Measurements from ENCODE around the gene CELA1. TPM values are rescaled to one million over a fixed set of nuclear protein-coding genes. Genes with fewer than 3 reads are reported as not detected.
A peak's percentile ranks its signal among the peaks of the same experiment; 100 is the strongest.

CELA1 gene
- under 1 TPM in 2 of 3 donors, not detected in 1; 0.53 to 0.66 TPM for total RNA-seq
- not detected for total RNA-seq (2013)

DNA sequence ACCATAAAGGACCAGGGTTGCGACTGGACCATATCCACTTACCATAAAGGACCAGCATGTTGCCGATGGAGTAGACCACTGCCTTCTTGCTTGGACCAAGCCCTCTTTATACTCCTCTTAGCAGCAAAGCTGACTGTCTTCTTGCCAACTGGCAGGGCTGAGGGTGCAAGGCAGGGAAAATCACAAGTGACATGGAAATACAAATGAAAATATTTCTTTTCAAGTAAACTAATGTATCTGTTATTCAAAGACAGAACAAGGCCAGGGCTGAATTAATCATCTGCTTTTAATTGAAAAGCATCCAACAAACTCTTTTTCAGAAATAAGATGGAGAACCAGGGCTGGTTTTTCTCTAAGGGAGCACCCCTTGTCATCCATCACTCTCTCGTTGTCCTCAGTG, at the start of gene CELA1:
TSS of gene CELA1 (minus strand) at position 99 of the 400 bp plus-strand sequence. CDS start at position 58, 41 bp downstream.
- Mint-ChIP-seq H3K27me3 (ENCODE audit: low read depth in 2 of 2) (no peaks in the 10 kb centered on the region), H3K27ac (no peak within 1 kb of the TSS), H3K4me1 (peaks cover under 1% of the 10 kb centered on the region in 2 donors), H3K36me3 (no peaks in the 10 kb centered on the region), H3K4me3 (no peak within 1 kb of the TSS), H3K9me3 (no peaks in the 10 kb centered on the region)
- H3K27me3 ChIP-seq (ENCODE audit: control insufficient read depth, insufficient read depth, low read length): no peaks in the 10 kb centered on the region
- no peak within 1 kb of the TSS for H3K4me3 ChIP-seq (ENCODE audit: low read length)
- intact Hi-C loops (cut with micrococcal nuclease): no loop called here
- H3K4me1 ChIP-seq (ENCODE audit: control insufficient read depth, insufficient read depth, low read length): no peaks in the 10 kb centered on the region
- TF ChIP-seq, protein P1, sequence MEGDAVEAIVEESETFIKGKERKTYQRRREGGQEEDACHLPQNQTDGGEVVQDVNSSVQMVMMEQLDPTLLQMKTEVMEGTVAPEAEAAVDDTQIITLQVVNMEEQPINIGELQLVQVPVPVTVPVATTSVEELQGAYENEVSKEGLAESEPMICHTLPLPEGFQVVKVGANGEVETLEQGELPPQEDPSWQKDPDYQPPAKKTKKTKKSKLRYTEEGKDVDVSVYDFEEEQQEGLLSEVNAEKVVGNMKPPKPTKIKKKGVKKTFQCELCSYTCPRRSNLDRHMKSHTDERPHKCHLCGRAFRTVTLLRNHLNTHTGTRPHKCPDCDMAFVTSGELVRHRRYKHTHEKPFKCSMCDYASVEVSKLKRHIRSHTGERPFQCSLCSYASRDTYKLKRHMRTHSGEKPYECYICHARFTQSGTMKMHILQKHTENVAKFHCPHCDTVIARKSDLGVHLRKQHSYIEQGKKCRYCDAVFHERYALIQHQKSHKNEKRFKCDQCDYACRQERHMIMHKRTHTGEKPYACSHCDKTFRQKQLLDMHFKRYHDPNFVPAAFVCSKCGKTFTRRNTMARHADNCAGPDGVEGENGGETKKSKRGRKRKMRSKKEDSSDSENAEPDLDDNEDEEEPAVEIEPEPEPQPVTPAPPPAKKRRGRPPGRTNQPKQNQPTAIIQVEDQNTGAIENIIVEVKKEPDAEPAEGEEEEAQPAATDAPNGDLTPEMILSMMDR (IDR thresholded peaks at IDR 0.05): no peak
- H3K27ac ChIP-seq (ENCODE audit: low read length): no peak within 1 kb of the TSS
- ATAC-seq (no peak), DNase-seq (no peak)
- H3K36me3 ChIP-seq (ENCODE audit: control insufficient read depth, insufficient read depth, low read length): no peaks in the 10 kb centered on the region
- no peaks in the 10 kb centered on the region for H3K9me3 ChIP-seq (ENCODE audit: control insufficient read depth, insufficient read depth, low read length)
- WGBS (ENCODE audit: insufficient coverage): 100% methylated on average over 3 of the region's 3 CpGs

DNA sequence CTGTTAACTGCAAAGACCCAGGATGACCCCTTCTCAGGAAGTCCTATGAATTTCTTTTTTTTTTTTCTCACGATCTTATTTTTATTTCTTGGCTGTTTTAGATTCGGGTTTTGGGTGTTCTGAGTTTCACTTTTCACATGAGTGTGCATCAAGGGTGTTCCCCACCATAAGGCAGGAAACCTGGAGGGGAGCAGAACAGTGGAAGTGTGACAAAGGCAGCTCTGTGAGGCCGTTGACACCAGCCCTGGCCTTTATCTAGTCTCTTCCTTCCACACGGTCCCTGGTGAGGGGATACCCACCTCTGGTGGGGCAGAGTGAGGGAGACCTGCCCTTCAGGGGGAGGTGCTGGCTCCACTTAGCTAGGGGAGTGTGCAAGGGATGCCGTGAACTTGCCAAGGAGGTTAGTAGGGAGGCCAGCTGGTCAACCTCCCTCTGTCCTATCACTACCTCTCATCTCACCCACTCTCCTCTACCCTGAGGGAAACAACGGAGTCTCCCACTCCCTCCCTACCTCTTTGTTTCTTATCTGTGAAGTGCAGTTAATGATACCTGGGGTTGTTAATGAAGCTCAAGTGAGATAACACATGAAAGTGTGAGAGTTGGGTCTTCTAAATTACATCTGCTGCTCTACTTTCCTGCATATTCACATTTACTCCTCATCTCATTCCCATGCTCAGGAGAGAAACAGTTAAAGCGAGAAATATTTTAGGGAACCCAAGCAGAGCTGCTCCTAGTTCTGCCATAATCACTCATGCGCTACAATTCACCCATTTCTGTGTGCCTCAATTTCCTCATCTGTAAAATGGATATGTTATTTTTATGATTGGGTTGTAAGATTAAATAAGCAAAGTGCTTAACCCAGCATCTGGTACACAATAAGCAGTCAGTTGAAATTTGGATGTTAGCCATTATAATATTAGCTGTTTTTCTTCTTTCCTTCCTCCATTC, 49.1 kb upstream of the CELA1 start:
- WGBS (ENCODE audit: insufficient coverage): 22% methylated on average over 6 of the region's 8 CpGs
- H3K4me1 ChIP-seq (ENCODE audit: control insufficient read depth, insufficient read depth, low read length): peaks cover 49% of the 10 kb centered on the region
- peak overlapping the region; percentile 80 for H3K4me3 Mint-ChIP-seq
- peak overlapping the region; percentile 89 to 94 for H3K27ac Mint-ChIP-seq
- TF ChIP-seq, protein P1 (IDR thresholded peaks at IDR 0.05): no peak
- peak; percentile 28 to 63 for DNase-seq
- H3K27me3 Mint-ChIP-seq (ENCODE audit: low read depth in 2 of 2): no peaks in the 10 kb centered on the region
- peaks cover 51 to 53% of the 10 kb centered on the region in 2 donors for H3K4me1 Mint-ChIP-seq
- H3K4me3 ChIP-seq (ENCODE audit: low read length): no peak overlapping the region
- H3K36me3 Mint-ChIP-seq: no peaks in the 10 kb centered on the region
- no peaks in the 10 kb centered on the region for H3K9me3 ChIP-seq (ENCODE audit: control insufficient read depth, insufficient read depth, low read length)
- no peaks in the 10 kb centered on the region for H3K9me3 Mint-ChIP-seq
- peak overlapping the region; percentile 78 for H3K27ac ChIP-seq (ENCODE audit: low read length)
- H3K27me3 ChIP-seq (ENCODE audit: control insufficient read depth, insufficient read depth, low read length): no peaks in the 10 kb centered on the region
- intact Hi-C loops (cut with micrococcal nuclease): loop anchor here (1.0 kb wide), 1 partner anchor 26 kb away; no protein-coding TSS in a partner anchor
- H3K36me3 ChIP-seq (ENCODE audit: control insufficient read depth, insufficient read depth, low read length): no peaks in the 10 kb centered on the region
- ATAC-seq: peak; percentile 49 to 76 (median 58)

DNA sequence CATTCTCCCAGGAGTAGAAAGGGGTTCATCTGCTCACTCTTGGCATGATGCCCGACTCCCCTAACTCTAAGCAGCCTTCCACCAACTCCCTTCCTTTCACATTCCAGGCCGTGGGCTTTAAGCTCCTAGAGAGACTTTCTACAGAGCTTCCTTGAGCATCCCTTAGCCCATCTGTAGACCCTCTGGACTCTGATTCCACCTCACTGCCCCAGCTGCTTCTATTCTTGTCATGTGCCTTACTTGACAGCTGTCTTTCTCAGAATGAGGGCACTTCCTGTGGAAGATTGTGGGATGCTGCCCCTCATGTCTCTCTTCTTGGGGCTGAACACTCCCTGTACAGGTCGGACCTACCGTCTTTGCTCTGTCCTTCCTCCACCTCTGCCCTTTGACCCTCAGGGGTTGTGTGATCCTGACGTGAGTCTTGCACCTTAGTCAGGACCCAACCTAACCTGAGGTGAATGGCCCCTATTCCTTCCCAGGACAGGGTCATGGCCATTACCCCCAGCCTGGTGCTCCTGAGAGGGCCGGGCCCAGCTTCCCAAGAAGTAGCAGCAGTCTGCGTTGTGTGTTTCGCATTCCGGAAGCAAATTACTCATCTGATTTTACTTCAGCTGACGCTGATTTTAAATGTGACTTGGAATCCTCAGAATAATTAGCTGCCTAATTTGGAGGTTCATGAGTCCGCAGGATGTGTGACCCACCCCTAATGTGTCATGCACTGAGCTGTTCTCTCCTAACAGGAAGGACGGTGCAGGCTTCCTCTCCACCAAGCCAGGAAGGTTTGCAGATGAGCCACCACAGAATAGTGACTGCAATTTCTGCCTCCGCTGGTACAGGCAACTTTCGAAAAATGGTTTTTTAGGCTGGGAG, 47.4 kb upstream of the CELA1 start:
- DNase-seq: peak; percentile 29 to 75
- Histone ChIP-seq H3K36me3 (ENCODE audit: control insufficient read depth, insufficient read depth, low read length) (no peaks in the 10 kb centered on the region), H3K9me3 (ENCODE audit: control insufficient read depth, insufficient read depth, low read length) (no peaks in the 10 kb centered on the region), H3K4me1 (ENCODE audit: control insufficient read depth, insufficient read depth, low read length) (peaks cover 60% of the 10 kb centered on the region), H3K27me3 (ENCODE audit: control insufficient read depth, insufficient read depth, low read length) (no peaks in the 10 kb centered on the region), H3K4me3 (ENCODE audit: low read length) (no peak overlapping the region), H3K27ac (ENCODE audit: low read length) (peak overlapping the region; percentile 78)
- peak overlapping the region; percentile 89 to 94 for H3K27ac Mint-ChIP-seq
- H3K4me1 Mint-ChIP-seq: peaks cover 66 to 69% of the 10 kb centered on the region in 2 donors
- intact Hi-C loops (cut with micrococcal nuclease): no loop called here
- no peaks in the 10 kb centered on the region for H3K9me3 Mint-ChIP-seq
- no peaks in the 10 kb centered on the region for H3K27me3 Mint-ChIP-seq (ENCODE audit: low read depth in 2 of 2)
- peak in 2 of 3 donors; percentile 41 to 45 for ATAC-seq
- 56% methylated on average over 14 of the region's 14 CpGs for WGBS (ENCODE audit: insufficient coverage)
- TF ChIP-seq, protein P1 (IDR thresholded peaks at IDR 0.05): no peak
- H3K4me3 Mint-ChIP-seq: peak overlapping the region; percentile 80
- no peaks in the 10 kb centered on the region for H3K36me3 Mint-ChIP-seq
